SK-N-SH treated with all-trans-retinoic acid at 6 μM for 48 hours (cell line): ENCODE measurements around the gene TBX1.

ENCODE experiments used
- ARNTL ChIP-seq: fragments of 450-650 bp; formaldehyde crosslinking; IDR thresholded peaks from 2 replicates; pipeline ENCODE4 v1.5.0; 2020; ENCODE audit warnings: low read depth, mild to moderate bottlenecking, moderate library complexity, borderline replicate concordance
- BACH2 ChIP-seq: fragments of 250-450 bp; sonication (Bioruptor Pico); IDR thresholded peaks from 2 replicates; pipeline ENCODE4 v1.9.0; 2021; ENCODE audit warnings: mild to moderate bottlenecking, borderline replicate concordance
- ISL1 ChIP-seq: fragments of 250-450 bp; sonication (Bioruptor Pico); IDR thresholded peaks from 2 replicates; pipeline ENCODE4 v2.1.2; 2022; ENCODE audit warnings: mild to moderate bottlenecking, moderate library complexity
- PATZ1 ChIP-seq: fragments of 250-450 bp; sonication (Bioruptor Pico); IDR thresholded peaks from 2 replicates; pipeline ENCODE4 v1.8.0; 2020; ENCODE audit warnings: mild to moderate bottlenecking, moderate library complexity, borderline replicate concordance
- TCF4 ChIP-seq: fragments of 250-450 bp; sonication (Bioruptor Pico); IDR thresholded peaks from 2 replicates; pipeline ENCODE4 v1.8.0; 2021; ENCODE audit warnings: mild to moderate bottlenecking, moderate library complexity, borderline replicate concordance
- ZFP30 ChIP-seq: fragments of 450-650 bp; formaldehyde crosslinking; IDR thresholded peaks from 2 replicates; pipeline ENCODE4 v1.5.0; 2022; ENCODE audit warnings: mild to moderate bottlenecking, moderate library complexity

DNA sequence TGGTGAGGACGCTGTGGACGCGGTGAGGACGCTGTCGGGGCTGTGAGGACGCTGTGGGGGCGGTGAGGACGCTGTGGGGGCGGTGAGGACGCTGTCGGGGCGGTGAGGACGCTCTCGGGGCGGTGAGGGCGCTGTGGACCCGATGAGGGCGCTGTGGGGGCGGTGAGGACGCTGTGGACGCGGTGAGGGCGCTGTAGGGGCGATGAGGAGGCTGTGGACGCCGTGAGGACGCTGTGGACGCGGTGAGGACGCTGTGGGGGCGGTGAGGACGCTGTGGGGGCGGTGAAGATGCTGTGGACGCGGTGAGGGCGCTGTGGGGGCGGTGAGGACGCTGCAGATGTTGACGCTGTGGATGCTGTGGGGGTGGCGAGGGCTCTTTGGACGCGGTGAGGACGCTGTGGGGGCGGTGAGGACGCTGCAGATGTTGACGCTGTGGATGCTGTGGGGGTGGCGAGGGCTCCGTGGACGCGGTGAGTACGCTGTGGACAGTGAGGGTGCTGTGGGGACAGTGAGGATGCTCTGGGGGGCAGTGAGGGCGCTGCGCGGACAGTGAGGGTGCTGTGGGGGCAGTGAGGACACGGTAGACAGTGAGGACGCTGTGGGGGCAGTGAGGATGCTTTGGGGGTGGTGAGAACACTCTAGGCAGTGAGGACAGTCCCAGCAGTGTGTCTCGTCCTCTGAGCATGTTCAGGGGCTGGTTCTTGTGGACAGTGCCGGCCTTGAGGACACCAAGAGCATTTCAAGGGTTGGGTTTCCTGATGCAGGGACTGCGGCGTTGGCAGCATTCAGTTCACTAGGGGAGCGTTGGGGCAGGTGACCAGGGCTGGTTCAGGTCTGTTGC, 33.0 kb upstream of the TBX1 start:
- TF ChIP-seq ISL1 (CRISPR knock-in tag) (no peak), BACH2 (CRISPR knock-in tag) (no peak), ZFP30 (no peak), PATZ1 (CRISPR knock-in tag) (no peak), ARNTL (CRISPR knock-in tag) (no peak), TCF4 (no peak)
